ENCODE results near the gene KIF24. TPM values are rescaled to one million over a fixed set of nuclear protein-coding genes. Genes with fewer than 3 reads are reported as not detected.
A peak's percentile ranks its signal among the peaks of the same experiment; 100 is the strongest.
"Not testable (repeated sequence)": the region's sequence is repeated elsewhere in the genome, so short reads cannot be mapped to it uniquely, and the experiment has no call there.

Gene KIF24
- 1.9 TPM for total RNA-seq

DNA sequence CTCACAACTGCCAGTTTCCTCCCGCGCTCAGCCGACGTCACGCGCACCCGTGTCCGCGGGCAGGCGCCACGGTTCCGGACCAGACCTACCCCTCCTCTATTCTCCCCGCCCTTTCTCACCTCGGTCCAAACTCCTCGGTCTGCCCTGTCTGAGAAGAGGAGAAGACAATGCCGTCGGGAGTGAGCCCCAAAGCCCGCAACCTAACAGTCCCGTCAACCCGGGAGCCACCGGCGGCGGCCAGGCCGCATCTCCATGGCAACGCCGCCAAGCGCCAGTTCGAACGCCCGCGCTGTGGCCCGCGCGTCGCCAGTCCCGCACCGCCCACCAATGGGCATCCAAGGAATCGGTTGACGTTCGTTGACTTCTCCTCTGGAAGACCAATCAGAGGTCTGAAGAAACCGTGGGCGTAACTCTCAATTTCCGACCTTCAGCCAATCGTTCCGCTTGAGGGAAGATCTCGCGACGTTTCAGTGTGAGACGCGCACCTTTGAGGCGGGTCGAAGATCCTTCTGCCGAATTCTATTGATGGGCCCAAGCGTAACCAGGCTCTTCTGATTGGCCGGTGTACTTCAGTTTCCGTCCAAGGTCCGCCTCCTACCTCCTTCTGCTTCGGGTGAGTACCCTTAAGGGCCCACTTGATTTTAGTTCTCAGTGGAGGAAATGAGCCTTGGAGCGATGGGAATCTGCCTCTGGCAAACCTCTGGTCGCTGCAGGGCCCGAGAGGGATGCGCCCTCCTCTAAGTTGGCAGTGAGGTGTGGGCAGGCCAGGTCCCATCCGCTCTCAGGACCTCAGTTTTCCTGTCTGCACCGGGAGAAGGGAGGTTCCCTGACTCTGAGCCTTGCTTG is at the start of gene KIF24, which contains the start of gene NUDT2:
TSS of gene KIF24 (minus strand) at position 282 of the 846 bp plus-strand sequence. CDS start 17,922 bp downstream, outside the sequence.
TSS of gene NUDT2 (plus strand) at position 583 of the 846 bp plus-strand sequence. CDS start 9,471 bp downstream, outside the sequence.
- DNase-seq (ENCODE audit: low spot score), result peak; percentile 99

- peak; percentile 8 for DNase-seq (ENCODE audit: low spot score)
Observed at GRCh38 chr9:34378376-34379060, 49.5 kb upstream of the KIF24 start.

DNA sequence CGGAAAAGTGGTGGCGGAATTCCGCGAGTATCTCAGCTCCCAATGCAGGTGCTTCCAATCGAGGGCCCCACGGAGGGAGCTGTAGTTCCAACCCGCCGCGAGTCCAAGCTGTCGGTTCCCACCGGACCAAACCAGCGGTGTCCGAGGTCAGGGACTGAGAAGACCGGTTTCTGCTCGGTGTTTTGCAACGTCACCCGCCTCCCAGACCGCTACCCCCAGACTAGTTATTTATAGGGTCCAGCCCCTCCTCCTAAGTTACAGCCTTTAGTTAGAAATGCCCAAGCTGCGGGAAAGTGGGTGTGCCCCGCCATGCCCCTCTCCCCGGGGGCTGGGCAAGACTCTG is 48.3 kb upstream of the KIF24 start:
- peak; percentile 56 for DNase-seq (ENCODE audit: low spot score)

- peak; percentile 96 for DNase-seq (ENCODE audit: low spot score)
Observed at GRCh38 chr9:34376596-34377403, 47.7 kb upstream of the KIF24 start, which contains the start of gene MYORG. TSS of gene MYORG (minus strand) at chr9:34376898. CDS start at chr9:34372943, 3,955 bp downstream.

DNA sequence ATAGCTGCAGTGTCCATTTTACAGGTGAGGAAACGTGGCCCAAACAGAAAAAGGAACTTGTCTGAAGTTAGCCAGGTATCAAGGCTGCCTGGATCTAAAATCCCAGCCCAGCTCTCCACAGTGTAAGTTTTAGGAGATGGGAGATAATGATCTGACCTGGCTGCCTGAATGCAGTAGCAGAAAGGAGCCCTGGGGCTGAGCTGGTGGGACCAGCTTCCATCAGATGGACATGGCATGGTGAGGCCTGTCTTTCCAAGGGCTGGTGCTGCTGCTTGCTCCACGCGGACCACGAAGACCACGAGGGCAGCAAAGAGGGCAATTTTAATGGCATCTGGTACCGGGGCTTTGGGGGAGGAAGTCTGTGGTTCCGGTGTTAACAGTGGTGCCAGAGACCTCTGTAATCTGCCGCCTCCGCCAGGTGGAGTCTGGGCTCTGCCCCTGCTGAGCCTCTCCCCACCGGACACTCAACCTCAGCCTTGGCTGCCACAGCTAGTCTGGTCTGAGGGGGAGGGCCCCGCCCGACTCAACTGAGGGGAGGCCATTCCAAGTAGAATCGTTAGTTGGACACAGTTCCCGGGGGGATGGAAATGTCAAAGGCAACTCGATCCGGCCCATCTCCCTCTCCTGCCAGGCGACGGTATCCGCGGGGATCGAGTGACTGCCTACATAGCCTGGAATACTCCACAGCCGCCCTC is 47.0 kb upstream of the KIF24 start:
- peak; percentile 59 for DNase-seq (ENCODE audit: low spot score)

- peak; percentile 85 for DNase-seq (ENCODE audit: low spot score)
Observed at GRCh38 chr9:34374905-34375552, 46.0 kb upstream of the KIF24 start.

DNA sequence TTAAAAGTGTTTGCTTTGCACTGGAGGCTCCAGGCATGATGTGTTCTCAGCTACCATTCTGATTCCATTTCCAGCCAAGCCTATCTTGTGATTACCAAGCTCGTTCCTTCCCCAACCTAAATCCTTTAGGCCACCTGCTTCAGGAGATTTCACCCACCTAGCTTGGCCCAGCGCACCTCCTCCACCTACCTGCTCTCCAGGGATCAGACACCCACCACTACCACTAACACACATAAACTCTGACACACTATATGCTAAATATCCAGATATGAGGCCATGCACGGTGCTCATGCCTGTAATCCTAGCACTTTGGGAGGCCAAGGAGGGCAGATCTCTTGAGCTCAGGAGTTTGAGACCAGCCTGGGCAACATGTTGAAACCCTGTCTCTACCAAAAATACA is 45.3 kb upstream of the KIF24 start:
- DNase-seq (ENCODE audit: low spot score), result no peak

- no peak for DNase-seq (ENCODE audit: low spot score)
Observed at GRCh38 chr9:34373749-34374148, 44.7 kb upstream of the KIF24 start.

DNA sequence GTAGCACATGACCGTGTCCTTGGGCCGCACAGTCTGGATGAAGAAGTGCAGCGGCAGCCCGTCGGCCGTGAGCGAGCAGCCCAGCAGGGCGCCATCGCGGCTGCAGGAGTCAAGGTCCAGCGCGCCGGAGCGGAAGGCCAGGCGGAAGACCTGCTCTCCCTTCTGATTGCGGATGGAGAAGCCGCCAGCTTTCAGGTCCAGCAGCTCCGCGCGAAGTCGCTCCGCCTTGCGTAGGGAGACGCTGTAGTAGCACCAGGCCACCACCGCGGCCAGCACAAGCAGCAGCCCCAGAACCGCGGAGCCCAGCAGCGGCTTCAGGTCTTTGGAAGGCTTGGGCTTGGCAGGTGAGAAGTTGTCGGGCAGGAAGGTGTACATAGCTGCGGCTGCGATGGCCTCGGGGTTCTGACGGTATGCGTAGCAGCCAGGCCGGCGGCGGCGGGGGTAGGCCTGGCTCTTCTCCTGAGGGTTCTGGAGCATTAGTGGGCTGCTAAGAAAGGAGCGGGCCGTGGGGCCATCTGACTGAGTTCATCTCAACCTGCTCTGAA is 43.5 kb upstream of the KIF24 start:
- DNase-seq (ENCODE audit: low spot score), result no peak

GRCh38 chr9:34371886-34372466 is 42.9 kb upstream of the KIF24 start:
- no peak for DNase-seq (ENCODE audit: low spot score)

DNA sequence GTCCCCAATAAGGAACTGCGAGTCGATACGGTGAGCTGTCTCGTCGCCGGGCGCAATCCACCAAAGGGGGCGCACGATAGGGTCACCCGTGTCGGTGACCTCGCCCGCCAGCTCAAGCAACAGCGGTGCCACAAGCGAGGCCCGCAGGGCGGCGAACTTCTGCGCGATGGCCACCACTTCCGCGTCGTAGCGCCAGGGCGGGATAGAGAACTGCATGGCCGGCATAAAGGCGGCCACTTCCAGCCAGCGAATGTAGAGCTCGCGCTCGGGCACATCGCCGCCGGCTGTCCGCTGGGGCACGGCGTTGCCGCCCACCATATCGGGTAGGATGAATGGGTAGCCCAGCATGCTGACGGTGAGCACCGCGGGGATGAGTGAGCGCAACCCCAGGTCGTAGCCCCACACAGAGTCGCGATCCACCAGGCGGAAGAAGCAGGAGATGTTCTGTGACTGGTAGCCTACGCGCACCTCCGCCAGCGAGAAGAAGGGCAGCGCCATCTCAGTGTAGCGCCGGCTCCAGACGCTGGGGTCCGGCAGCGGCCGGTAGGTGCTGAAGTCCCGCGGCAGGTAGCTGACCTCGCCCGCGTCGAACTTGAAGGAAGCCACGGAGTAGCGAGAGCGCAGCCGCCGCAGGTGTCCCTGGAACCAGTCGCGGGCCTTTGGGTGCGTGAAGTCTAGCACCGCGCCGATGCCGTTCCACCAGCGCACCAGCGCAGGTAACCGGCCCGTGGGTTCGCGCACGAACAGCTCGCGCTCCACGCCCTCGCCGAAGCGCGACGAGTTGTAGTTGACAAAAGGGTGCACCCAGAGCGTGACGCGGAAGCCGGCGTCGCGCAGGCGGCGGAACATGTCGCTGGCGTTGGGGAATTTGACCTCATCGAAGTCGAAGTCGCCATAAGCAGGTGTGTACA is 42.2 kb upstream of the KIF24 start:
- DNase-seq (ENCODE audit: low spot score), result no peak

GRCh38 chr9:34370335-34370969 is 41.4 kb upstream of the KIF24 start:
- DNase-seq (ENCODE audit: low spot score), result no peak

DNA sequence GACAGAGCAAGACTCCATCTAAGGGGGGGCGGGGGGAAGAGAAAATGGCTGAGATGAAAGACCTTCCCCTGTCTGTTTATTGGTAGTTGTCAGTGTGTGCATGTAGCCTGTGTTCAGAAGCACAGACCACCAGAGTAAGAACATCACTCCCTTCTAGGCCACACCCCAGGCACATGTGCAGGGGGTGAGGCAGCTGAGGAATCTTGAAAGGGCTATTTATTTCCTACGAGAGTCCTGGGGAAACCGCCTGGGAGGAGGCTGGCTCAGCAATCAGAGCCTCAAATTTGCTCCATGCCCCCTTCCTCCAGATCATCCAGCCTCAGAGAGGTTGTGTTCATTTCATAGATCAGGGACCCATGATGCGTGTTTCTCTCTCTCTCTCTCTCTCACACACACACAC is 40.6 kb upstream of the KIF24 start:
- no peak for DNase-seq (ENCODE audit: low spot score)

DNA sequence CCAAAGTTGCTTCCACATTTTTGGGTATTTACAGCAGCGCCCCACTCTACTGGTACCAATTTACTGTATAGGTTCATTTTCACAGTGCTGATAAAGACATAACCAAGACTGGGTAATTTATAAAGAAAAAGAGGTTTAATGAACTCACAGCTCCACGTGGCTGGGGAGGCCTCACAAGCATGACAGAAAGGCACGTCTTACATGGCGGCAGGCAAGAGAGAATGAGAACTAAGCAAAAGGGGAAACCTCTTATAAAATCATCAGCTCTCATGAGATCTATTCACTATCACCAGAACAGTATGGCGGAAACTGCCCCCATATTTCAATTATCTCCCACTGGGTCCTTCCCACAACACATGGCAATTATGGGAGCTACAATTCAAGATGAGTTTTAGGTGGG is 39.7 kb upstream of the KIF24 start:
- not testable (repeated sequence) for DNase-seq (ENCODE audit: low spot score)

GRCh38 chr9:34367751-34368410 is 38.8 kb upstream of the KIF24 start:
- DNase-seq (ENCODE audit: low spot score), result not testable (repeated sequence)

DNA sequence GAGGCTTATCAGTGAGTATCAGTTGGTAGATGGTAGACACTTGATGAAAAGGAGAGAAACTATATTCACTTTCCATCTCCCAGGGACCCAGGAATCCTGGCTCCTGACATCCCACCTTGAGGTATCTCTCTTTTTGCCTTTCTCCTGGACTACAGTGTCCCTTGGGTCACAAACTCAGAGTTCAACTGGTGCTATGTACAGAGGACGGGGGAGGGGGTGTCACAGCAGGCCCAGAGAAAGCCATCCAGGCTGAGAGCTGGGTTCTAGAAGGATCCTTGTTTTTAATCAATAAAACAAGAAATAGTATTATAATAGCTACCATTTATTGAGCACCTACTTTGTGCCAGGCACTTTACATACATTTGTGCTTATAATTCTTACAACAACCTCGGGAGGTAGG is 37.3 kb upstream of the KIF24 start:
- no peak for DNase-seq (ENCODE audit: low spot score)

DNA sequence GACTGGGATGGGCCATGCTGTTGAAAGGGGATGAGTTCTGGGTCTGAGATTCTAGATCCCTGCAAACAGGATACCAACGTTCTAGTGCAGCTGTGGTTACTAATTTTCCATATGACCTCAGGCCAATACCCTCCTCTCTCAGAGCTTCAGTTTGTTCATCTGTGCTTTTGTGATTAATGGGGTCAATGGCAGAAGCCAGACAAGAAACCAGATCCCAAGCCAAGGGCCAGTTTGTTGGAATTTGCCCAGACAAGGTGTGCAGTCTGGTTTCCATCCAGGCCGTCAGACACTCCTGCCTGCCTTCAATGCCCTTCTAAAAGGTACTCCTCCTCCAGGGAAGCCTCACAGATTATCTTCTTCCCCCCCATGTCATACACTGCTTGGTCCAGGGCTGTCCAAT is 36.2 kb upstream of the KIF24 start:
- DNase-seq (ENCODE audit: low spot score), result no peak
